Measurements from ENCODE around the gene EXOC3L1.
A peak's percentile ranks its signal among the peaks of the same experiment; 100 is the strongest.

The EXOC3L1 gene

GRCh38 chr16:67150833-67151396 lies 39.0 kb downstream of the EXOC3L1 start, which contains the start of gene B3GNT9:
B3GNT9 (minus strand) TSS chr16:67150998; CDS start chr16:67150485, 513 bp downstream.
- TF ChIP-seq CTCF (IDR thresholded peaks at IDR 0.05; ENCODE audit: low read depth, low read length, missing control alignments), result no peak
- peak within 1 kb of the TSS; percentile 55 for H3K4me3 ChIP-seq (ENCODE audit: low read depth, low read length)
- DNase-seq (ENCODE audit: low read depth), result no peak
- in situ Hi-C loops (cut with HindIII; ENCODE audit: low sequenced_read_pairs), result no loop called here

- H3K4me3 ChIP-seq (ENCODE audit: low read depth, low read length), result peak overlapping the region; percentile 55
- TF ChIP-seq CTCF (IDR thresholded peaks at IDR 0.05; ENCODE audit: low read depth, low read length, missing control alignments), result no peak
- DNase-seq (ENCODE audit: low read depth), result no peak
- in situ Hi-C loops (cut with HindIII; ENCODE audit: low sequenced_read_pairs), result no loop called here
Measured at GRCh38 chr16:67150047-67150832, 39.7 kb downstream of the EXOC3L1 start.

GRCh38 chr16:67149276-67150046 lies 40.5 kb downstream of the EXOC3L1 start:
- no peak for DNase-seq (ENCODE audit: low read depth)
- in situ Hi-C loops (cut with HindIII; ENCODE audit: low sequenced_read_pairs), result no loop called here
- H3K4me3 ChIP-seq (ENCODE audit: low read depth, low read length), result peak overlapping the region; percentile 55
- TF ChIP-seq CTCF (IDR thresholded peaks at IDR 0.05; ENCODE audit: low read depth, low read length, missing control alignments), result no peak

- H3K4me3 ChIP-seq (ENCODE audit: low read depth, low read length), result no peak overlapping the region
- in situ Hi-C loops (cut with HindIII; ENCODE audit: low sequenced_read_pairs), result no loop called here
- TF ChIP-seq CTCF (IDR thresholded peaks at IDR 0.05; ENCODE audit: low read depth, low read length, missing control alignments), result no peak
- no peak for DNase-seq (ENCODE audit: low read depth)
Measured at GRCh38 chr16:67148656-67149275, 41.2 kb downstream of the EXOC3L1 start.

GRCh38 chr16:67148221-67148620 lies 41.7 kb downstream of the EXOC3L1 start:
- H3K4me3 ChIP-seq (ENCODE audit: low read depth, low read length), result no peak overlapping the region
- in situ Hi-C loops (cut with HindIII; ENCODE audit: low sequenced_read_pairs), result no loop called here
- DNase-seq (ENCODE audit: low read depth), result no peak

More at GRCh38 chr16:67148221-67148620, 41.7 kb downstream of the EXOC3L1 start:
- no peak for TF ChIP-seq CTCF (IDR thresholded peaks at IDR 0.05; ENCODE audit: low read depth, low read length, missing control alignments)

Data from astrocyte of the cerebellum (primary cell).